Stimulated activated CD8-positive, alpha-beta memory T cell treated with anti-CD3 and anti-CD28 coated beads, Interleukin-4, amount 100 ng/mL, for 48 hours (primary cell): ENCODE measurements around the gene ZNF654.
"Not testable (repeated sequence)": the region's sequence is repeated elsewhere in the genome, so short reads cannot be mapped to it uniquely, and the experiment has no call there.

Experiments
- DNase-seq: peaks from one replicate; pipeline ENCODE4 v3.0.0-alpha.2; 2020

ZNF654 gene

GRCh38 chr3:88058581-88059379 lies at the start of gene ZNF654, which contains the start of gene CGGBP1:
ZNF654 (plus strand) TSS chr3:88059255; CDS start chr3:88059320, 65 bp downstream.
CGGBP1 (minus strand) TSS chr3:88059005; CDS start chr3:88055976, 3,029 bp downstream.
- peak; percentile 99 for DNase-seq

- no peak for DNase-seq
Measured at GRCh38 chr3:88010810-88011209, 48.2 kb upstream of the ZNF654 start.

- no peak for DNase-seq
Measured at GRCh38 chr3:88013592-88013991, 45.5 kb upstream of the ZNF654 start.

- DNase-seq = not testable (repeated sequence)
Measured at GRCh38 chr3:88015656-88016055, 43.4 kb upstream of the ZNF654 start.

GRCh38 chr3:88019024-88019423 lies 40.0 kb upstream of the ZNF654 start:
- no peak for DNase-seq

- DNase-seq = no peak
Measured at GRCh38 chr3:88025001-88025552, 34.0 kb upstream of the ZNF654 start.

GRCh38 chr3:88028876-88029275 lies 30.2 kb upstream of the ZNF654 start:
- no peak for DNase-seq

GRCh38 chr3:88030210-88030609 lies 28.8 kb upstream of the ZNF654 start:
- no peak for DNase-seq

GRCh38 chr3:88031642-88032077 lies 27.4 kb upstream of the ZNF654 start:
- DNase-seq = no peak

GRCh38 chr3:88032245-88032644 lies 26.8 kb upstream of the ZNF654 start:
- DNase-seq = no peak

- no peak for DNase-seq
Measured at GRCh38 chr3:88033079-88033478, 26.0 kb upstream of the ZNF654 start.

- DNase-seq = no peak
Measured at GRCh38 chr3:88033808-88034207, 25.2 kb upstream of the ZNF654 start.

- no peak for DNase-seq
Measured at GRCh38 chr3:88034491-88035275, 24.4 kb upstream of the ZNF654 start.

- DNase-seq = no peak
Measured at GRCh38 chr3:88036221-88036620, 22.8 kb upstream of the ZNF654 start.

GRCh38 chr3:88038566-88038965 lies 20.5 kb upstream of the ZNF654 start:
- DNase-seq = no peak

GRCh38 chr3:88040529-88040928 lies 18.5 kb upstream of the ZNF654 start:
- DNase-seq = no peak

- no peak for DNase-seq
Measured at GRCh38 chr3:88041005-88041404, 18.1 kb upstream of the ZNF654 start.

GRCh38 chr3:88044411-88044810 lies 14.6 kb upstream of the ZNF654 start:
- no peak for DNase-seq

- no peak for DNase-seq
Measured at GRCh38 chr3:88046766-88047165, 12.3 kb upstream of the ZNF654 start.

GRCh38 chr3:88057630-88058305 lies 1.3 kb upstream of the ZNF654 start:
- no peak for DNase-seq

- DNase-seq = no peak
Measured at GRCh38 chr3:88058306-88058580, 812 bp upstream of the ZNF654 start.

GRCh38 chr3:88059380-88060170 lies 520 bp downstream of the ZNF654 start:
- DNase-seq = no peak
